ENCODE measurements around the gene PDLIM4.
A peak's percentile ranks its signal among the peaks of the same experiment; 100 is the strongest.

PDLIM4 gene

GRCh38 chr5:132305420-132305819 lies 47.9 kb downstream of the PDLIM4 start:
- no peak for DNase-seq (ENCODE audit: low read depth, low spot score)

- DNase-seq (ENCODE audit: low read depth, low spot score): no peak
Measured at GRCh38 chr5:132308701-132309100, 51.2 kb downstream of the PDLIM4 start.

GRCh38 chr5:132309679-132310078 lies 52.2 kb downstream of the PDLIM4 start:
- DNase-seq (ENCODE audit: low read depth, low spot score): no peak

- DNase-seq (ENCODE audit: low read depth, low spot score): no peak
Measured at GRCh38 chr5:132310141-132310834, 52.8 kb downstream of the PDLIM4 start.

- DNase-seq (ENCODE audit: low read depth, low spot score): no peak
Measured at GRCh38 chr5:132313366-132313765, 55.9 kb downstream of the PDLIM4 start.

GRCh38 chr5:132313961-132314432 lies 56.5 kb downstream of the PDLIM4 start:
- DNase-seq (ENCODE audit: low read depth, low spot score): no peak

GRCh38 chr5:132315529-132316067 lies 58.1 kb downstream of the PDLIM4 start:
- no peak for DNase-seq (ENCODE audit: low read depth, low spot score)

- no peak for DNase-seq (ENCODE audit: low read depth, low spot score)
Measured at GRCh38 chr5:132319975-132320374, 62.5 kb downstream of the PDLIM4 start.

GRCh38 chr5:132321109-132321721 lies 63.7 kb downstream of the PDLIM4 start:
- DNase-seq (ENCODE audit: low read depth, low spot score): no peak

GRCh38 chr5:132322266-132322665 lies 64.8 kb downstream of the PDLIM4 start:
- peak; percentile 64 for DNase-seq (ENCODE audit: low read depth, low spot score)

Data from iPS DF 19.7 (cell line).